K562 (cell line): ENCODE results near the gene CLGN. TPM values are rescaled to one million over a fixed set of nuclear protein-coding genes. Genes with fewer than 3 reads are reported as not detected.
A peak's percentile ranks its signal among the peaks of the same experiment; 100 is the strongest.

Experiments used
- ARNT ChIP-seq, 2 experiments: fragments of 450-650 bp; IDR thresholded peaks; 2 replicates each; pipeline ENCODE4 v1.6.1; 2016; ENCODE audit warnings: mild to moderate bottlenecking in 1 of 2
- CCAR2 ChIP-seq: fragments of 200-400 bp; formaldehyde crosslinking; IDR thresholded peaks from 2 replicates; pipeline ENCODE4 v1.6.1; 2017; ENCODE audit warnings: mild to moderate bottlenecking, low read depth, low read length
- CEBPB ChIP-seq: fragments of 450-650 bp; IDR thresholded peaks from 2 replicates; pipeline ENCODE4 v1.6.1; 2016; ENCODE audit warnings: missing genetic modification characterization, missing compliant biosample characterization
- E2F4 ChIP-seq: sonication (generic); formaldehyde crosslinking; IDR thresholded peaks from 2 replicates; pipeline ENCODE4 v1.8.0; 2022; ENCODE audit warnings: mild to moderate bottlenecking, low read depth, missing genetic modification reagents
- EGR1 ChIP-seq: fragments of 450-650 bp; conservative IDR thresholded peaks from 2 replicates; pipeline ENCODE4 v1.6.1; 2017; ENCODE audit warnings: mild to moderate bottlenecking
- FOXO4 ChIP-seq: fragments of 450-650 bp; formaldehyde crosslinking; IDR thresholded peaks from 2 replicates; pipeline ENCODE4 v1.4.0; 2020; ENCODE audit warnings: mild to moderate bottlenecking, moderate library complexity
- HMGXB4 ChIP-seq: sonication (generic); formaldehyde crosslinking; IDR thresholded peaks from 2 replicates; pipeline ENCODE4 v1.8.1; 2023; ENCODE audit warnings: mild to moderate bottlenecking, missing genetic modification reagents
- LEF1 ChIP-seq: fragments of 450-650 bp; IDR thresholded peaks from 2 replicates; pipeline ENCODE4 v1.6.1; 2016; ENCODE audit warnings: mild to moderate bottlenecking
- MXD1 ChIP-seq: fragments of 250-450 bp; sonication (Bioruptor Pico); IDR thresholded peaks from 2 replicates; pipeline ENCODE4 v1.8.0; 2021; ENCODE audit warnings: borderline replicate concordance, mild to moderate bottlenecking, moderate library complexity; ENCODE audit not compliant: poor library complexity, severe bottlenecking
- NFRKB ChIP-seq: fragments of 450-650 bp; IDR thresholded peaks from 2 replicates; pipeline ENCODE4 v1.6.1; 2016; ENCODE audit warnings: low read depth
- NR2C1 ChIP-seq, 2 experiments: fragments of 450-650 bp; IDR thresholded peaks; 2 replicates each; pipeline ENCODE4 v1.6.1; 2017; ENCODE audit warnings: mild to moderate bottlenecking in 2 of 2, antibody characterized with exemption in 1 of 2, inconsistent platforms in 1 of 2, missing compliant biosample characterization in 1 of 2, missing genetic modification characterization in 1 of 2
- PKNOX1 ChIP-seq: fragments of 450-650 bp; IDR thresholded peaks from 2 replicates; pipeline ENCODE4 v1.6.1; 2016
- POLR2H ChIP-seq: IDR thresholded peaks from 2 replicates; pipeline ENCODE4 v1.6.1; 2016; ENCODE audit warnings: missing genetic modification characterization, low read depth, mild to moderate bottlenecking, control low read depth, missing compliant biosample characterization, moderate library complexity
- RCOR1 ChIP-seq, 2 experiments: IDR thresholded peaks; 2 replicates each; pipeline ENCODE4 v1.6.1; 2012; ENCODE audit warnings: low read depth in 2 of 2, low read length in 2 of 2, borderline replicate concordance in 1 of 2, improper control_type of control experiment in 1 of 2
- RFX7 ChIP-seq: fragments of 250-450 bp; sonication (Bioruptor Pico); IDR thresholded peaks from 2 replicates; pipeline ENCODE4 v1.5.1; 2021; ENCODE audit warnings: mild to moderate bottlenecking
- SPI1 ChIP-seq: IDR thresholded peaks from 2 replicates; pipeline ENCODE4 v1.6.1; 2011; ENCODE audit warnings: low read depth, low read length, control low read depth, borderline replicate concordance
- TAF7 ChIP-seq: fragments of 450-650 bp; IDR thresholded peaks from 2 replicates; pipeline ENCODE4 v1.6.1; 2016; ENCODE audit warnings: missing genetic modification characterization, missing compliant biosample characterization
- TCF7 ChIP-seq: sonication (generic); IDR thresholded peaks from 2 replicates; pipeline ENCODE4 v1.6.1; 2016; ENCODE audit warnings: antibody characterized with exemption, borderline replicate concordance
- ZFP1 ChIP-seq: fragments of 450-650 bp; formaldehyde crosslinking; IDR thresholded peaks from 2 replicates; pipeline ENCODE4 v1.4.0; 2020; ENCODE audit warnings: mild to moderate bottlenecking, mixed read lengths
- ZNF280A ChIP-seq: fragments of 450-650 bp; IDR thresholded peaks from 2 replicates; pipeline ENCODE4 v1.6.1; 2018; ENCODE audit warnings: mild to moderate bottlenecking, low read depth; ENCODE audit not compliant: partially characterized antibody
- ZNF3 ChIP-seq: fragments of 250-450 bp; sonication (Bioruptor Pico); IDR thresholded peaks from 2 replicates; pipeline ENCODE4 v1.5.0; 2021; ENCODE audit warnings: mild to moderate bottlenecking, moderate library complexity
- ZNF444 ChIP-seq: fragments of 250-450 bp; sonication (Bioruptor Pico); IDR thresholded peaks from 2 replicates; pipeline ENCODE4 v1.4.0; 2020; ENCODE audit warnings: mild to moderate bottlenecking, moderate library complexity
- polyA plus RNA-seq, 8 experiments: library from polyadenylated mRNA; depleted of rRNA in 4 of 8; stranded (reverse) in 5 of 8; unstranded in 3 of 8; fragments of >200 nt; fragmentation: Nextera tagmentation in 2 of 8; fragmentation: Illumina TruSeq in 1 of 8; extraction: Ambion mirVana in 2 of 8; extraction: Trizol in 1 of 8; gene quantifications; 2 replicates each; pipeline versions ENCODE4 v1.2.1 to v1.2.3, GENCODE V29; 2011 to 2014; ENCODE audit warnings: inconsistent platforms in 1 of 8, missing spikeins in 1 of 8
- total RNA-seq, 7 experiments: library from RNA; depleted of rRNA in 6 of 7; stranded (reverse); fragments of >200 nt in 6 of 7; fragmentation: Illumina TruSeq in 2 of 7; extraction: Trizol in 2 of 7; gene quantifications; 2 replicates each; pipeline versions ENCODE4 v1.2.1 to v1.2.3, GENCODE V29; 2011 to 2021; ENCODE audit warnings: low replicate concordance in 1 of 7

The CLGN gene
- total and polyA plus RNA-seq, 9 of the 15 experiments (the other 6 are each of a cell fraction or from before 2014, with no cell fraction given), result 0.22 to 3.6 (median 2.7) TPM

GRCh38 chr4:140427919-140428471 is 547 bp upstream of the CLGN start (continued):
- TF ChIP-seq ZNF280A (no peak), LEF1 (peak; percentile 68; the same call in 1 of the 2 replicates), CEBPB (tag) (peak; percentile 69), FOXO4 (CRISPR knock-in tag) (no peak), SPI1 (no peak), ZNF444 (CRISPR knock-in tag) (no peak), CCAR2 (no peak), POLR2H (tag) (peak; percentile 83), ZNF3 (CRISPR knock-in tag) (no peak), ARNT (IDR thresholded peaks at IDR 0.05) (no peak; a peak in 1 of 4 replicates), EGR1 (no peak), NR2C1 (IDR thresholded peaks at IDR 0.05) (no peak), NR2C1 (tag; IDR thresholded peaks at IDR 0.05) (peak; percentile 39; the same call in 1 of the 2 replicates), RCOR1 (IDR thresholded peaks at IDR 0.05; ENCODE audit: borderline replicate concordance in 1 of 2, low read depth in 2 of 2, low read length in 2 of 2) (no peak), ZFP1 (no peak), TAF7 (no peak), E2F4 (no peak), PKNOX1 (peak; percentile 87), RFX7 (no peak), TCF7 (no peak), MXD1 (CRISPR knock-in tag) (no peak), HMGXB4 (no peak), NFRKB (no peak)
